ENCODE results near the gene MXD3.
A peak's percentile ranks its signal among the peaks of the same experiment; 100 is the strongest.

Gene MXD3

DNA sequence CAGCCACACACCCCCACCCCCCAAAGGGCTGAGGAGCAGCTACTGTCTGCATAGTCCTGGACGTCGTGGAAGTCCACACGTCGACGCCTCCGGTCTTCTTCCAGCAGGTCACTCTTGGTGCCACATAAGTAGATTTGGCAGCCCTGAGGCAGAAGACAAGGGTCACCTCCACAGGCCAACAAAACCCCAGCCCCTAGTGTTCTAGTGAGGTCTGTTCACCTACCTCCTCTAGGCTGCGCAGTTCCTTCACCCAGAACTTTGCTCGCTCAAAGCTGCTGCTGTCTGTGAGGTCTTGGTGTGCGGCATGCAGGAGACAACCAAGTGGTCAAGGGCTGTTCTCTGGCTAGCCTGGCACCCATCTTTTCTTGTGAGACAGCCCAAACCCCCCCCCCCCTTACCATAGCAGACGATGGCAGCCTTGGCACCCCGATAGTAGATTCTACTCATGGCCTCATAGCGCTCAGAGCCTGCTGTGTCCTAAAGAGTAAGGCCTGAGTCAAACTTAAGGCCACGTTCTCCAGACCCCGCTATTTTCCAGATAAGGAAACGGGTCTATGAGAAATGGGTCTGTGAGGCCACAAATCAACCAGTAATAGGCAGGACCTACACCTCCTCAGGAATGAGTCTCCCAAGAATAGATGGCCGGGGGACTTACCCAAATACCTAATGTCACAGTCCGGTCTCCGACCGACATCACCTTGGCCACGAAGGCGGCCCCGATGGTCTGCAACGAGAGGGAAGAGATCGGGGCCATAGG, 9.2 kb downstream of the MXD3 start:
- no peak for DNase-seq

DNA sequence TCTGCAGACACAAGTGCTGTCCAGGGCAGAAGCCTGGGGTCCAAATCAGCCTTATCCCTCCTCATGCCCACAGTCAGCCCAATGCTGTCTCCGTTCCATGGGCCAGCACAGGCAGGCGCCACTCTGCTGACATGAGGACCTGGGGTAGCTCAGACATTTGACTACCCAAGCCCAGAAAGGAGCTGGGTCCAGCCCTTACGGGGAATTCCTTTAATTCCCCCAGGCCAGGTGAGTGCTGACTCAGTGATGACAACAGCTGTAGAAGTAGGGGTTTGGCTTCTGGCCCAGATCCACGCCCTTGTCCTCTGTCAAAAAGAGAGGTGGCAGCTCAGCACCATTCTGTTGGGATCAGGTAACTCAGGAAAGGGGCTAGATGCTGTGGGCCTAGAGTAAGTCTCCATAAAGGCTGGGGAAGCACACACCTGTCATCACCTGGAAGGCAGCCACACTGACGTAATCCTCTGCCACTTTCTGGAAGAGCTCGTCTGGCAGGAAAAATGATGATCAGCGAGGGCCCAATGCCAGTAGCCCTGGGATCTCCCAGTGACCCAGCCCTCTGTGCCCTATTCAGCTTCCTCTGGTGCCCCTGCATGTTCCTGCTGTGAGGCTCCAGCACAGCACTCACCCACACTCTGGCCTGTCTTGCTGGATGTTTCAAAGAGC, 10.1 kb downstream of the MXD3 start:
- no peak for DNase-seq

DNA sequence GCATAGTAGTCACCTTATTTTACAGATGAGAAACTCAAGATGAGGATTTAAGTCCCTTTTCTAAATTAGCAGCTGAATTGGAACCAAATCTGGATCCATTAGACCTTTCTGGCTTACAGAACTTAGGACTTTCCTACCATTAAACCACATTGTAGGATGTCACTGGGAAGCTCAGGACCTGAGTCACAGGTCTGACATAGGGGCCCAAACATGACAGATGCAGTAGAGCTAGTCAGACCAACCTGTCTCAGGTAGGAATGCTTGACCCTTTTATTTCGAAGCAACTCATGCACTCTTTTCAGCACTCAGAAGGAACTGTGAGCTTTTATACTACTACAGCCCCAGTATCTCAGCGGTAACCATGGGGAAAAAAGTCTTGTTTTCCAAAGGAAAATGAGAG, 10.7 kb downstream of the MXD3 start:
- no peak for DNase-seq

DNA sequence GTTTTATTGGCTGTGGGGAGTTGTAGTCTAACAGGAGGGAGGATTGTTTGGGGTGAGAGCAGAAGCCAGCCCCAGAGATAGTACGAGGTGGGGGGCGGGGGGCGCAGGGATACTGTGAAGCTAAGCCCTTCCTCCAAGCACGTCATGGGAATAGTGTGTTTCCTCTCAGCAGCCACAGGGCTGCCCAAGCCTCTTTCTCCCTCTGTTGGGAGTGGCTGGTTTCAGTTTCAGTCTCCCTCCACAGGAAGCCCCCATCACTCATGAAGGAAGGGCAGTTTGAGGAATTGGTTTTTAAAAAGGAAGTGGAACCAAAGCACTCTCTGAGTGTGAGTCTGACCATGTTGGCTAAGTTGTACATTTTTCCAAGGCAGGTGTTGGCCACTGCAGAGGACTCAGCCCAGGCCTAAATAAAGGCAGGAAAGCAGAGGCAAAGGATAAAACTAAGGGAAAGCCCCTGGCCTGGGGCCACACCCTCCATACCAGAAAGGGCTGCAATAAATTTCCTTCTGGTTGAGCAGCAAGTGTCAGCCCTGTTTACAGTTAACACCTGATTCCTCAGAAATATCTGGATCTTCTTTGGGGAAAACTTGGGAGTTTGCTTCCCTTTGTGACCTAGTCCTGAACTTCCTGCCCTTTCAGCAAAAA, 11.3 kb downstream of the MXD3 start:
- DNase-seq = peak; percentile 79

DNA sequence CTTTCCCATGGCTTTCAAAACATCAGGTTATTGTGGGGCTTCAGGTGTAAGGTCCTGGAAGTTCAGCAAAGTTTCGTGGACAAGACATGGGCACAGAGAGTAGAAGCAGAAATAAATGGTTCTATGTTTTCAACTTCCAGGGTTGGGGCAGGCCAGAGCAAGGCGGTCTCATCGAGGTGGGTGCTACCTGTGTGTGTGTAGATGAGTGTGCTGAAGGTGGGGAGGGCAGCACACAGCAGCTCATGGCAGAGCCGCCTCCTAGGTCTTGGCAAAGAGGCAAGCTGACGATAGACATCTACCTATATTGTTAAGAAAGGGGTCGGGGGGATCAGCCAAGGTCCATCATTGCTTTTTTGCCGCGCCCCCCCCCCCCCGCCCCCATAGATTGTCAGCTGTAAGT, 12.0 kb downstream of the MXD3 start:
- DNase-seq = no peak

DNA sequence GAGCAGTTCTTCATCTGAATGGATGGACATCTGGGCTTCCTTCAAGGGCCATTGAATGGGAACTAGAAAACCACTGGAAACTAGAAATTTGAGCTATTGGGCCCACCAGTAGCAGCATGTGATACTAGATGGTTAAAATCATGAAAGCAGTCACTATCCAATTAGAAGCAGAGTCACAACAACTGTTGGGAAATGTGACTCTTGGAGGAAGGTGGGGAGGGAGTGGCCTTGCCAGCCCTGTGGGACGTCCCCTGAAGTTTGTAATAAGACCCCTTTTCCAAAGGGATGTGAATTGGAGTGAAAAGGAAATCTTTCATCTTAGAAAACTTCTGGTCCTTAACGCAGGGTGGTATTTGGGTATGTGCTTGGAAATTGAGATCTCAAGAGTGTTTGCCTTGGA, 13.8 kb downstream of the MXD3 start:
- no peak for DNase-seq

DNA sequence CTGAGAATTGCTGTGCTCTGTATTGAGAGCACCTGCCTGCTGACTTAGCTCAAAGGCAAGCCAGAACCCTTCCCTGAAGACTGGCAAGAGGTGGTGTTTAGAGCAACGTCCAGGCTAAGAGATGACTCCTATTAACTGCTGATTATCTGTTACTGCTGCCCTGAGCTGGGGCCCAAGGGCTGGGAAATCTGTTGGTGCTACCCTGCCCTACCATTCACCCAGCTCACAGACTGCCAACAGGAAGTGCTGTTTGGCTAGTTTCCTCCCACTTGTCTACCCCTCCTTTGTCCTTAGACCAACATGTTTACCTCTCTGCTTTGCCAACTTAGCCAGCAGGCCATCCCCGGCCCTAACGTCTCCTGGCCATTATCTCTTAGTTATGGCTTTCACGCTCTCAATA, 15.1 kb downstream of the MXD3 start:
- DNase-seq = no peak

DNA sequence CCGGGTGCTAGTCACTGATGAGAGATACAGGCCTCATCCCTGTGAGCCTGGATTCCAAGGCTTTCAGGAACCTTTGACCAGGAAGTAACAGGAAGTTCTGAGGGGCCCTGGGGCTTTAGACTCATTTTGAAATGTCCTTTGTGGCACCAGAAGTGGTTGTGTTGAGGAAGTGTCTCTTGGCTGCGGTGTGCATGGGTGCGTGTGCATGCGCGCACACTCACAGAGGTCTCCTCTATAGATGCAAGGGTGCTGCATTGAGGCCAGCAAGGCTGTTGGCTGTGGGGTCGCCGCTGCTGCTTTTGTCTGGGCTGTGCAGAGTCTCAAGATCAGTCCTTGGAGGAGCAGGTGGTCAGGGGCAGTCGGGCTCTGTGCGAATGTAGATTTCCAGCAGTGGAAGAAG, 15.8 kb downstream of the MXD3 start:
- no peak for DNase-seq

DNA sequence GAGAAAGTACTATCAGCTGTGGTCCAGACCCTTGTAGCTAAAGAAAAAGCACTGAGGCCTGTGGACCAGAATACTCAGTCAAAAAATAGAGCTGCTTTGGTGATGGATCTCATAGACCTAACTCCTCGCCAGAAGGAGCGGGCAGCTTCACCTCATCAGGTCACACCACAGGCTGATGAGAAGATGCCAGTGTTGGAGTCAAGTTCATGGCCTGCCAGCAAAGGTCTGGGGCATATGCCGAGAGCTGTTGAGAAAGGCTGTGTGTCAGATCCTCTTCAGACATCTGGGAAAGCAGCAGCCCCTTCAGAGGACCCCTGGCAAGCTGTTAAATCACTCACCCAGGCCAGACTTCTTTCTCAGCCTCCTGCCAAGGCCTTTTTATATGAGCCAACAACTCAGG, 17.1 kb downstream of the MXD3 start:
- no peak for DNase-seq

DNA sequence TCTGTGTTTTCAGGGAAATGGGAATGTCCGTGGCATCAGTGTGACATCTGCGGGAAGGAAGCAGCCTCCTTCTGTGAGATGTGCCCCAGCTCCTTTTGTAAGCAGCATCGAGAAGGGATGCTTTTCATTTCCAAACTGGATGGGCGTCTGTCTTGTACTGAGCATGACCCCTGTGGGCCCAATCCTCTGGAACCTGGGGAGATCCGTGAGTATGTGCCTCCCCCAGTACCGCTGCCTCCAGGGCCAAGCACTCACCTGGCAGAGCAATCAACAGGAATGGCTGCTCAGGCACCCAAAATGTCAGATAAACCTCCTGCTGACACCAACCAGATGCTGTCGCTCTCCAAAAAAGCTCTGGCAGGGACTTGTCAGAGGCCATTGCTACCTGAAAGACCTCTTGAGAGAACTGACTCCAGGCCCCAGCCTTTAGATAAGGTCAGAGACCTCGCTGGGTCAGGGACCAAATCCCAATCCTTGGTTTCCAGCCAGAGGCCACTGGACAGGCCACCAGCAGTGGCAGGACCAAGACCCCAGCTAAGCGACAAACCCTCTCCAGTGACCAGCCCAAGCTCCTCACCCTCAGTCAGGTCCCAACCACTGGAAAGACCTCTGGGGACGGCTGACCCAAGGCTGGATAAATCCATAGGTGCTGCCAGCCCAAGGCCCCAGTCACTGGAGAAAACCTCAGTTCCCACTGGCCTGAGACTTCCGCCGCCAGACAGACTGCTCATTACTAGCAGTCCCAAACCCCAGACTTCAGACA, 17.7 kb downstream of the MXD3 start:
- no peak for DNase-seq

DNA sequence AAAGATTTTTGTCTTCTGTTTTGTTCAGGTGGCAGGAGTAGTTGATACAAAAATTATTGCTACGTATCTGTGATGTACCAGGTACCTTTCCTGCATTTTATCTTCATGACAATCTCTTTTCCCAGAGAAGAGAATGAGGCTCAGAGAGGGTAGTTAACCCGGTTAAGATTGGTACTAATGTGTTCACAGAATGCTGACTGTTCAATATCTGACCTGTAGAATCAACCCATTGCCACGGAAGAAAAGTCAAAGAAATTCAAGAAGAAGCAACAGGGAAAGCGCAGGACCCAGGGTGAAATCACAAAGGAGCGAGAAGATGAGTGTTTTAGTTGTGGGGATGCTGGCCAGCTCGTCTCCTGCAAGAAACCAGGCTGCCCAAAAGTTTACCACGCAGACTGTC, 20.0 kb downstream of the MXD3 start:
- no peak for DNase-seq

DNA sequence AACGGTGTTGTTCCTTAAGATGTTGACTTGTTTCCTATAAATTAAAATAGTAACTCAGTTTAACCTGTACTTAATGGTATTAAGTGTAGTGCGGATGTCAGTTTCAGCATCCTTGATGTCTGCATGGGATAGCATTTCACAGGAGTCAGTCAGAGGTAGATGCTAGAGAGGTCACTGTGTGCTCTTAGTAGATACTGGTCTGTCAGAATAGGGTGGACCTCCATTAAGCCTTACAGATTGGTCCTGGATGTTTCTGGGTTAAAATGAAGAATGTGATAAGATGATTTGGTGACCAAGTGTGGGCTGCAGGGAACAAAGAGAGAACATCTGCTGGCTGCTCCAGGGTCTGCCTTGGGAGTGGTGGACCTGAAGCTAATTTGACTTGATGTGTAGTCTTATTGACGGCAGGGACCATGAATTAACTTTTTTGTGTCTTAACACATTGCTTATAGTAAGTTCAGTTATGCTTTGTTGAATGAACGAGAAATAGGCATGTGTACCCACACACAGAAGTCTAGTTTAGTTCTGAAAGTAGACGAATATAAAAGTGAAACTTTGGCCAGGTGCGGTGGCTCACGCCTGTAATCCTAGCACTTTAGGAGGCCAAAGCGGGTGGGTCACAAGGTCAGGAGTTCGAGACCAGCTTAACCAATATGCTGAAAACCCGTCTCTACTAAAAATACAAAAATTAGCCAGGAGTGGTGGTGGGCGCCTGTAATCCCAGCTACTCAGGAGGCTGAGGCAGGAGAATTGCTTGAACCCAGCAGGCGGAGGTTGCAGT, 20.7 kb downstream of the MXD3 start:
- DNase-seq = no peak

DNA sequence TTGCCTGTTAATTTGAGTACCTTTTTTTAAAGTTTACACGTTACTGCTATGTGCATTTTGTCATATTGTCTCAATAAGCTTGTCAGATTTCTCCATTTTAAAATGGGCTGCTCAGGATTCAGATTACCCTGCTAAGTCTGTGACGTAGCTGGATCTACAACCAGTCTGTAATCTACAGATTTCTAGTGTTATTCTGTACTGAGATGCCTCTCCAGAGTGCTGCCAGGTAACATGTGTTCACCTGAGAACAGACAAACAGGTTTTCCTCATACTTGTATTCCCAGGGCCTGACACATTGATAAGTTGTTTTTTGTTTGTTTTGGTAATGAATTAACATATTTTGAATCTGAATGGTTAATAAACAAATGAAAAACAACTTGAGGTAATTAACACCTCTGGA, 23.5 kb downstream of the MXD3 start:
- DNase-seq = no peak

DNA sequence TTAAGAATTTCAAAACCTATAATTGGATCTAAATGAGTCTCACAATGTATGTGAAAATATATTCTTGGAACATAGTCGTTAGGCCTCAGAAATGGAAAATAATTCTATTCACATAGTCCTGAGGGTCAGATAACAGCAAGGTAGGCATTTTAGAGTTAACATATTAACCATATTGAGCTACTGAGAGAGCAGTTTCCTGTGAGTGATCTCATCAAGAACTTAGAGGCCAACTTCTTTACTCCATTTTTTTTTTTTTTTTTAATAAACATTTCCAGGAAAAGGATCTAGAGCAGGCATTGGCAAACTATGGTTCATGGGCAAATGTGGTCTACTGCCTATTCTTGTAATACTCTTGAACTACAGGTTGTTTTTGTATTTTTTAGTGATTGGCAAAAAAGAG, 34.8 kb downstream of the MXD3 start:
- no peak for DNase-seq

DNA sequence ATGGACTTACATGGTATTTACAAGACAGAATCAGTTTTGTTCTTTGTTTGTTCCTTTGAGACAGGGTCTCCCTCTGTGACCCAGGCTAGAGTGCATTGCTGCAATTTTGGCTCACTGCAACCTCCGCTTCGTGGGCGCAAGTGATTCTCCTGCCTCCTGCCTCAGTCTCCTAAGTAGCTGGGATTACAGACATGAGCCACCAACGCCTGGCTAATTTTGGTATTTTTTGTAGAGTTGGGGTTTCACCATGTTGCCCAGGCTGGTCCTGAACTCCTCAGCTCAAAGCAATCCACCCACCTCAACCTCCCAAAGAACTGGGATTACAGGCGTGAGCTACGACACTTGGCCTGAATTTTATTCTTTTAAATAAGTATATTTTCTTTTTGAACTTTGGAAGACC, 35.8 kb downstream of the MXD3 start:
- no peak for DNase-seq

DNA sequence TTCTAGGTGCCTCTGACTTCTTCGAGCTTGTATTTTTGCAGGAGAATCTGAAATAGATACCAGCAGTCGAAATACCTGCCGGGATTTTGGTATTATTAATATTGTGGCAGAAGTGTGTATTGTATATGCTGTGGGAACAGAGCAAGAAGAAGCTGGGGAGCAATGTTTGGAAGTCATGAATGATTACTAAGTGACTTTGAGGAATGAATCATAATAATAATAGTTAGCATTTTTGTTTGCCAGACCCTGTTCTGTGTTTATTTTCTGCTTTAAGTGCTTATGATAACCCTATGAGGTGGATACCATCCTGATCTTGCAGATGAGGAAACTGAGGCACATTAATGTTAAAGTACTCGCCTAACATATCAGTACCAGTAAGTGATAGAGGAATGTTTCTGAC, 40.6 kb downstream of the MXD3 start:
- no peak for DNase-seq

DNA sequence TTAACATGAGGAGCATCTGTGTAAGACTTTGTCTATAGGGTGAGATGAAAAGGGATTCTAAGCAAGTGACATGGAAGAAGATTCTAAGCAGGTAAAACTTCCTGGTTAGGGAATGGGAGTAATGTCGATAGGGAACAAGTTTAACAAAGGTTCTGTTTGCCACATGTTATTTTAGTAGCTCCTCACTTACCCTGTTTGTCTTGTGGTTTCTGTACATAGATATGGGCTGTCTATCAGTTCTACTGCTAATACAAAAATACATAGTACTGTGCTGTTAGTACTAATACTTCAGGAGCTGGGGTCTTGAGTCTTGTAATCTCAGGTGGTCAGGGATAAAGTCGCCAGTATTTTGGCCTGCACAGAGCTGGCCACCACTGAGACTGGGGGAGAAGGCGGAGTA, 41.0 kb downstream of the MXD3 start:
- no peak for DNase-seq

DNA sequence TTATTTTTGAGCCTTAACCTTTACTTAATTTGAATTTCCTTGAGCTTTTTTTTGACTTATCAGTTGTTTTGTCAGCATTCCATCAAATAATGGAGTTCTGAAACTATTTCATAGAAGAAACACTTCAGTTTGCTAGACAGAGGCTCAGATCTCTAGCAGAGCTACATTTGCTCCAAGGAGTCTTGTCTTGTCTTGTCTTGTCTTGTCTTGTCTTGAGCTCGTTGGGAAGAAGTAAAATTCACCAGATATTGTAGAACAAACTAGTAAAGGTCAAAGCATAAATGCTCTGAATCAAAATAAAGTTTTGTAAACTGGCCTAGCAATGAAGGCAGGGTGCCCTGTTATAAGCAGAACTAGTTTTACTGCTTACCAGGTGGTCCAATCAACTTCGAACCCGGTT, 41.7 kb downstream of the MXD3 start:
- DNase-seq = no peak

DNA sequence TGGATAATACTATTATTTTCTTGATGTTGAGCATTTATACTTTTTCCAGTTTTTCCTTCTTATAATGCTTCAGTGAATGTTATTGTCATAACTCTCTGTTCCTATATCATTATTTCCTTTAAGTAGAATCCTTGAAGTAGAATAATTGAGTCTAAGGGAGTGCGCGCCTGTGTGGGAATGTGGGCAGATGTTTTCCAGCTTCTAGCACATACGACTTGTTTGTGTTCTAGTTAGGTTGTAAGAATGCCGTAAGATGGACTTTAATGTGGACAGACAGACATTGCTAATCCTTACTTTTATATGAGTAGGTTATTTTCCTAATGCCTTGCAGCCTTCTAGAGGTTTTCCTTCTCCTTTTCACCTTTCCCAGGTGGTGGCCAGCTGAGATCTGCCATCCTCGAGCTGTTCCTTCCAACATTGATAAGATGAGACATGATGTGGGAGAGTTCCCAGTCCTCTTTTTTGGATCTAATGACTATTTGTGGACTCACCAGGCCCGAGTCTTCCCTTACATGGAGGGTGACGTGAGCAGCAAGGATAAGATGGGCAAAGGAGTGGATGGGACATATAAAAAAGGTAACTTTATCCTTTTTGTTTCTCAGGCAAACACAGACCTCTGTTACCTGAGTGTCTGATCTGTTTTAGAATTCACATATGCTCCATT, 42.3 kb downstream of the MXD3 start:
- no peak for DNase-seq

DNA sequence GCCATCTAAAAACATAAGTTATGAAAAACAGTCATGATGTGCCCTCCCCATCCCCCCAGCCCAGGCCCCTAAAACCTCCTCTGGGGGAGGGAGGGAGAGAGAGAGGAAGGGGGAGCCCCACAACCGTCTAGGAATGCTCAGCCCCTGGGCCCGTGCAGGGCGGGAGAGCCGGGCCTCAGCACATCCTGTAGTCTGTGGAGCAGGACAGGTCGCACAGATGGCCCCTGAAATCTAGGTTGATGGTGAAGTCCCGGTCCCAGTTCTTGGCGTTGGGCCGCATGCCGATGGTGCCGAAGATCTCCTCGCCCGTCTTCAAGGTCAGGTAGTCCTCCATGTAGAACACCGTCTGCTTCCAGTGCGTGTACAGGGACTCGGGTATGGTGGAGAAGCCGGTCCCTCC, 46.3 kb downstream of the MXD3 start:
- no peak for DNase-seq

DNA sequence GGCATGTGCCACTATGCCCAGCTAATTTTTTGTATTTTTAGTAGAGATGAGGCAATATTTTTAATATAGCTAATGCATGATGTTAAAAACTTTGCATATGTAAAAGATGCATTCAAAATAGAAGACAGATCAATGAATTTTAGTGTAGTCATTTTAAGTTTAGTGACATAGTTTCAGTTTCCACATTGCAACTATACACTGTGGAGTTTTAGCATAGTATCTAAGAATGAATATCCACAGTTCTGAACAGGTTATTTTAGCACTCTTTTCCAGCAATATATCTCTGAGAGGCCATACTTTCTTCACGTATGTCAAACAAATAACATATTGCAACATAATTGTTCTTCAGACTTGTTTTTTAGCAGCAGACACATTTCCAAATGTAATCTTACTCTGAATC, 47.5 kb downstream of the MXD3 start:
- no peak for DNase-seq

DNA sequence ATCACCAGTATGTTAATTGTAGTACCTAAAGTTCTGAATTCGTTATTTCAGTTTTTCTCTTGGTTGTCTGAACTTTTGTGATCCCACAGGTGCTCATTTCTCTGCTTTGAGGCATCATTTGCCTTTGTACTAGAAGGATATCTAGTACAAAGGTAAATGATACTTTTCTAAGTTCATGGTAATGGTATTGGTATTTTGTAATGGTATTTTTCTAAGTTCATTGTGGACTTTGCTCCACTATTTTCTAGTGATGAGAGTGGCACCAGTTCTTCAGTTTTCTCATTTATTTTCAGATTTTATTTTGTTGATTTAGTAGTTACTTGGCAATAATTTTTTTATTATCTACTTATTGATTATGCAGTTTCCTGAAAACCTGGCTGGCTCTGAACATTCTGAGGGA, 50.2 kb downstream of the MXD3 start:
- DNase-seq = no peak

All from activated CD4-positive, alpha-beta T cell treated with anti-CD3 and anti-CD28 coated beads, Interleukin-10, Interleukin-2, amounts not matched to agents 100 ng/mL and 50 ng/mL, durations not matched to agents 16 hours and 8 hours (primary cell).